GM13976 (cell line): ENCODE measurements around the gene KDM4E.
"Not testable (repeated sequence)": the region's sequence is repeated elsewhere in the genome, so short reads cannot be mapped to it uniquely, and the experiment has no call there.

Source experiments
- DNase-seq: peaks from one replicate; pipeline ENCODE4 v3.0.0; 2012; ENCODE audit warnings: low spot score
- in situ Hi-C: fragments of 300-500 bp; cut with MboI; formaldehyde crosslinking; loops from one replicate; pipeline ENCODE4 v1.12.0; 2022; ENCODE audit warnings: low sequenced_read_pairs, mixed read lengths, inconsistent platforms; ENCODE audit not compliant: unreplicated experiment
- TF ChIP-seq, protein P1 (sequence below): IDR thresholded peaks from 2 replicates; pipeline ENCODE4 v1.5.1; 2012; ENCODE audit warnings: borderline replicate concordance, mild to moderate bottlenecking; ENCODE audit not compliant: insufficient read depth; ENCODE audit errors: extremely low read depth, missing control alignments, control extremely low read depth

The KDM4E gene

DNA sequence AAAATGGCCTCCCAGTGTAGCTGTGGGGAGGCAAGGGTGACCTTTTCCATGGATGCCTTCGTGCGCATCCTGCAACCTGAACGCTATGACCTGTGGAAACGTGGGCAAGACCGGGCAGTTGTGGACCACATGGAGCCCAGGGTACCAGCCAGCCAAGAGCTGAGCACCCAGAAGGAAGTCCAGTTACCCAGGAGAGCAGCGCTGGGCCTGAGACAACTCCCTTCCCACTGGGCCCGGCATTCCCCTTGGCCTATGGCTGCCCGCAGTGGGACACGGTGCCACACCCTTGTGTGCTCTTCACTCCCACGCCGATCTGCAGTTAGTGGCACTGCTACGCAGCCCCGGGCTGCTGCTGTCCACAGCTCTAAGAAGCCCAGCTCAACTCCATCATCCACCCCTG is 26.8 kb upstream of the KDM4E start:
- TF ChIP-seq, protein P1, sequence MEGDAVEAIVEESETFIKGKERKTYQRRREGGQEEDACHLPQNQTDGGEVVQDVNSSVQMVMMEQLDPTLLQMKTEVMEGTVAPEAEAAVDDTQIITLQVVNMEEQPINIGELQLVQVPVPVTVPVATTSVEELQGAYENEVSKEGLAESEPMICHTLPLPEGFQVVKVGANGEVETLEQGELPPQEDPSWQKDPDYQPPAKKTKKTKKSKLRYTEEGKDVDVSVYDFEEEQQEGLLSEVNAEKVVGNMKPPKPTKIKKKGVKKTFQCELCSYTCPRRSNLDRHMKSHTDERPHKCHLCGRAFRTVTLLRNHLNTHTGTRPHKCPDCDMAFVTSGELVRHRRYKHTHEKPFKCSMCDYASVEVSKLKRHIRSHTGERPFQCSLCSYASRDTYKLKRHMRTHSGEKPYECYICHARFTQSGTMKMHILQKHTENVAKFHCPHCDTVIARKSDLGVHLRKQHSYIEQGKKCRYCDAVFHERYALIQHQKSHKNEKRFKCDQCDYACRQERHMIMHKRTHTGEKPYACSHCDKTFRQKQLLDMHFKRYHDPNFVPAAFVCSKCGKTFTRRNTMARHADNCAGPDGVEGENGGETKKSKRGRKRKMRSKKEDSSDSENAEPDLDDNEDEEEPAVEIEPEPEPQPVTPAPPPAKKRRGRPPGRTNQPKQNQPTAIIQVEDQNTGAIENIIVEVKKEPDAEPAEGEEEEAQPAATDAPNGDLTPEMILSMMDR = no peak
- no peak for DNase-seq
- in situ Hi-C loops = no loop called here

DNA sequence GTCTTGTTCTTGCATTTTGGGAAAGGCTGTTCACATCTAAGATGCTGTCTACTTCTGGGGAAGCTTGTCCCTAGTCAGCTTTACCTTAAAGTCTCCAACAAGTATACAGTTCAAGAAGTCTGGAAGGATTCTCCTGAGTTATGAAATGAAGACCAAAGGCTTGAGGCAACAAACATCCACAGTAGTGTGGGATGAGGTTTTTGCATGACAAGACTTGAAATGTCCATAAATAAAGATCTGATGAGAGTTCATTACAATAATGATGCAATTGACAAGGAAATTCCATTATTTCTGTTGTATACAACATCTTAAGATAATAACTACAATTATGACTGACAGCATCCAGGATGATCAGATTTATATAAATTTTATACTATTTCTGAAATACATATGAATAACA is 21.3 kb upstream of the KDM4E start:
- no peak for DNase-seq
- in situ Hi-C loops = no loop called here
- TF ChIP-seq, protein P1 = no peak

DNA sequence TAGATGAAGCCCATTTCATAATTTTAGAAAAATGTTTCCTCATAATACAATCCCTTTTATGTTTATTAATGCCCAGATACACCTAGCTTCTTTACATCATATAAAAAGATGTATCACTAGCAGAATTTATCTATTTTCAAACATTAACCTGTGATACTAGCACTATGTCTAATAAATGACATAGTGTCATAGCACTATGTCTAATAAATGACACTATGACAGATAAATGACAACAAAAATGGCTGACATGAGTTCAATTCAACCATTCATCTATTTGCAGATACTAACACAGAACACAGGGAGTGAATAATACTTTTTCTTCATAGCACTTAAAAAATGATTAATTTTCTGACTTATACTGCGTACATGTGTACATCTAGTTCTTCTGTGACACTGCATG is 19.4 kb upstream of the KDM4E start:
- in situ Hi-C loops = no loop called here
- DNase-seq = no peak
- TF ChIP-seq, protein P1 = no peak

DNA sequence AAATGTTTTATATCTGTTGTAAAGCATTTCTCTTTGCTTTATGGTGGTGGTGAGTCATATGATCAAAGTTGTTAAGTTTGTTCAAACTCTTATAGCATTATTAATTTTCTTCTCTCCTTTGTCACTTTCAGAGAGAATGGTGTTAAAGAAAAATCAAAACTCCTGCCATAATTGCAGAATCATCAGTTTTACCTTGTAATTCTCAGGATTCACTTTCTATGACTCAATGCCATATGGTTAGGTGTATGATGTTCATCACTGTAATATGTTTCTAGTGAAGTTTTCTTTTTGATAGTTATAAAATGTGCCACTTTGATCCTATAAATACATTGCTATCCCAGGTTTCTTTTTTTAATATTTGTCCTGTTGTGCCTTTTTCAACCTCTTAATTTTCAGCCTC is 13.7 kb upstream of the KDM4E start:
- in situ Hi-C loops = no loop called here
- DNase-seq = no peak
- TF ChIP-seq, protein P1 = no peak

DNA sequence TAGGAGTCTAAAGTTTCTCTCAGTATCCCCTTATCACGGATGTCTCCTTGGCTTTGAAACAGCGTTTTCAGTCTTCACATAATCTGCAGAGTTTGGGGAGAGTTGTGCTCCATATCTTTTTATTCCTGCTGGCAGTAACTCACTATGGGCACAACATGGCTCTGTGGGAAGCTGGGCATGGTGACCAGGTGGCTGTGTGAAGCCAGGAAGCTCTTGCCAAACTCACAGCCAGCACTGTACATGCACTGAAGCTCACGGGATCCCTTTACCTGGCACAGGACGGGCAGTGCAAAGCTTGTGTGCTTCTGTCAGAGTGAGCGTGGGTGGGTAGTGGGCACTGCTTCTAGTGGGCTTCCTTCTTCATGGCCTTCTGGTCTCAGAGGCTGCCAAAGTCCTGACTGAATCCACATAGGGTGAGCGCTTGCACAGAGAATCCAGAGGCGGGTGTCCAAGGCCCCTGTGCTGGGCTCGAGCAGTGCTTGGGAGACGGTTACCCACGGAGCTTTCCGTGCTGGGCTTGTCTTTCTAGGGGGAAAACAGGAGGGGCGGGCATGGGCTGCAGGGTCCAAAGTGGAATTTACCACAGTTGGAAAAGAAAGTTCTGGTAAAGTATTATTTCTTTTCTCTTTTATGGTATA is 10.8 kb upstream of the KDM4E start:
- DNase-seq = no peak
- in situ Hi-C loops = no loop called here
- TF ChIP-seq, protein P1 = no peak

DNA sequence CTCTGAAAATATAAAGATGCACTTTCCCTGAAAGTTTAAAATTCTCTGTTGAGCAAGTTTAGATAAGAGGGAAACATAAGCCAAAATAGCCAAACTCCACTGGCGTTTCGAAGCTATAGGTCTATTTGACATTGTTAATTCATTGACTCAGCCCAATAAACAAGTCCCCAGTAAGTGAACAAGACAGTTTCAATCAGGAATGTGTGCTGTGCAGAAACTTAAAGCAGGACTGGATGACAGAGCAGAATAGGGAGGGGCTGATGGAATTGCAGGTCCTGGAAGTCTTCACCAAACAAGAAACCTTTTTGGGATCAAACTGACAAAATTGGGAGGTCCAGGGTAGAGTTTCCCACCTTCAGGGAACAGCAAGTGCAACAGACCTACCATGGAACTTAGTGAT is 8.9 kb upstream of the KDM4E start:
- in situ Hi-C loops = no loop called here
- DNase-seq = no peak
- TF ChIP-seq, protein P1 = no peak

DNA sequence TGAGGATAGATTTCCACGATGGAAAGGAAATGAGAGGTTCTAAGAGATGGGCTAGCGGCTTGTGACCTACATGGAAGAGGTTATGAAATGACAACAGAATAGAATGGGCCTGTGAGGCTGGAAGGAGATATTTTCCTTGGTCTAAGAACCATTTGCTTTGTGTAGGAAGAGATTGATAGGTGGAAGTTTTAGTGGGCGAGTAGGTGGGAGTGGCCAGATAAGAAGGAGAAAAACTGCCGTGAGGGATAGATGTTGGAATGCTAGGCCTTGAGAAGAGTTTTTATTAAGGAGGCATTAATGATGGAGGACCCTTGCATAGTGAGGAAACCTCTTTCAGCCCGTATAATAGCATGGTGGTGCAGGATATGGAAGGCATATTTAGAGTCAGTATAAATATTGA is 3.6 kb upstream of the KDM4E start:
- in situ Hi-C loops, DNase-seq: not testable (repeated sequence)

DNA sequence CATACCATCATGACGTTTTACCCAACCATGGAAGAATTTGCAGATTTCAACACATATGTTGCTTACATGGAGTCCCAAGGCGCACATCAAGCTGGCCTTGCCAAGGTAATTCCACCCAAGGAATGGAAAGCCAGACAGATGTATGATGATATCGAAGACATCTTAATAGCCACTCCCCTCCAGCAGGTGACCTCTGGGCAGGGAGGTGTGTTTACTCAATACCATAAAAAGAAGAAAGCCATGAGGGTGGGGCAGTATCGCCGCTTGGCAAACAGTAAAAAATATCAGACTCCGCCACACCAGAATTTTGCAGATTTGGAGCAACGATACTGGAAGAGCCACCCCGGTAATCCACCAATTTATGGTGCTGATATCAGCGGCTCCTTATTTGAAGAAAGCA is 536 bp downstream of the KDM4E start:
- in situ Hi-C loops = not testable (repeated sequence)

More for the DNA sequence above, 536 bp downstream of the KDM4E start:
- DNase-seq = not testable (repeated sequence)
